HL-60 (cell line): ENCODE measurements around the gene ALLC.

Source experiments
- CTCF ChIP-seq: IDR thresholded peaks from one replicate; pipeline ENCODE4 v1.5.1; 2011; ENCODE audit warnings: low read length, control low read depth, inconsistent platforms; ENCODE audit not compliant: insufficient read depth
- REST ChIP-seq: IDR thresholded peaks from 2 replicates; pipeline ENCODE4 v1.6.1; 2012; ENCODE audit warnings: low read depth; ENCODE audit not compliant: insufficient replicate concordance

- TF ChIP-seq REST (no peak), CTCF (no peak)
Measured at GRCh38 chr2:3680548-3681345, 22.7 kb downstream of the ALLC start.
